Measurements from ENCODE around the gene CPNE2. TPM values are rescaled to one million over a fixed set of nuclear protein-coding genes. Genes with fewer than 3 reads are reported as not detected.

Gene CPNE2
- total and polyA plus RNA-seq, 10 of the 15 experiments (the other 5 are each of a cell fraction or from before 2014, with no cell fraction given), result 3.1 to 22.1 (median 9.9) TPM

DNA sequence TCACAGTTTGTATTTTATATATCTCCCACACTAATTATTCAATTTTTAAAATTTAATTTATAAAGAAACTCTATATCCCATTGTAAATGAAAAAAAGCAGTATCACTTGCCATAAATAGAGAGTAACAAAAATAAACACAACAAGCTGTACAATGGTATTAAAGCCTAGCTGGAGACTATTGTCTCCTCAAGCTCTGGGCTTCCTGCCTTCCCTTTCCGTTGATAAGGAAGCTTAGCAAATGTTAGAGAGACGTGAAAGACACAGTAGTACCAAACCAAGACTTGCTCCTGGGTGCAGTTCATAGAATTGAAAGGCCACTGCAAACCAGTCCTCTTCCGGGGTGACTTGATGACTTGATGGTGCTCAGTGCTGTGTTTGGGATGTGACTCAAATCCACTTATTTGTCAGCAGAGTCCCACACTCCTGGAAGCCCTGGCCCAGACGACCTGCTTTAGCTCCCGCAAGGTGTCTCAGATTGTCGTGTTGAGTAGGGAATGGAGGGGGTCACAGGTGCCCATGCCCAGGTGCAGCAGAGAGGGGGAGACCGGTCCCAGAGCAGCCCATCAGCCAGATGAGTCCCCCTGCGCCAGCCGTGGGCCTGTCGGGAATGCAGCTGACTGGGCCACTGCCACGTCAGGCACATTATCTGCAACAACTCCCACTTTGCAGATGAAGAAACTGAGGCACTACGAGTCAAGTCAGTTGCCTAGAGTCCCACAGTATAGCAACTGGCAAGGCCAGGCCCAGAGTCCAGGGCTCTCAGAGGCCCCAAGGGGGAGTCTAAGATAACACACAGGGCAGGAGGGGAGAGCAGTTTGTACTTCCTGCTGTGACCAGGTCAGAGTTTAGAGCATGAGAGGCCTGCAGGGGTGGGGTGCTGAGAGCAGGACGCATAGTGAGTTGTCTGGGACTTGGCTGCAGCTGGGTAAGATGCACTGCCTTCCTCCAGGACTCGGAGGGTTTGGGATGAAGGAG is 53.0 kb downstream of the CPNE2 start (continued):
- TF ChIP-seq, protein P1, sequence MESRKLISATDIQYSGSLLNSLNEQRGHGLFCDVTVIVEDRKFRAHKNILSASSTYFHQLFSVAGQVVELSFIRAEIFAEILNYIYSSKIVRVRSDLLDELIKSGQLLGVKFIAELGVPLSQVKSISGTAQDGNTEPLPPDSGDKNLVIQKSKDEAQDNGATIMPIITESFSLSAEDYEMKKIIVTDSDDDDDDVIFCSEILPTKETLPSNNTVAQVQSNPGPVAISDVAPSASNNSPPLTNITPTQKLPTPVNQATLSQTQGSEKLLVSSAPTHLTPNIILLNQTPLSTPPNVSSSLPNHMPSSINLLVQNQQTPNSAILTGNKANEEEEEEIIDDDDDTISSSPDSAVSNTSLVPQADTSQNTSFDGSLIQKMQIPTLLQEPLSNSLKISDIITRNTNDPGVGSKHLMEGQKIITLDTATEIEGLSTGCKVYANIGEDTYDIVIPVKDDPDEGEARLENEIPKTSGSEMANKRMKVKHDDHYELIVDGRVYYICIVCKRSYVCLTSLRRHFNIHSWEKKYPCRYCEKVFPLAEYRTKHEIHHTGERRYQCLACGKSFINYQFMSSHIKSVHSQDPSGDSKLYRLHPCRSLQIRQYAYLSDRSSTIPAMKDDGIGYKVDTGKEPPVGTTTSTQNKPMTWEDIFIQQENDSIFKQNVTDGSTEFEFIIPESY (IDR thresholded peaks at IDR 0.05), result no peak
- TF ChIP-seq POU2F2 (IDR thresholded peaks at IDR 0.05; ENCODE audit: borderline replicate concordance, low read depth, low read length) (no peak), TAF1 (IDR thresholded peaks at IDR 0.05; ENCODE audit: borderline replicate concordance, low read depth, low read length) (no peak)
- TF ChIP-seq, protein P2, sequence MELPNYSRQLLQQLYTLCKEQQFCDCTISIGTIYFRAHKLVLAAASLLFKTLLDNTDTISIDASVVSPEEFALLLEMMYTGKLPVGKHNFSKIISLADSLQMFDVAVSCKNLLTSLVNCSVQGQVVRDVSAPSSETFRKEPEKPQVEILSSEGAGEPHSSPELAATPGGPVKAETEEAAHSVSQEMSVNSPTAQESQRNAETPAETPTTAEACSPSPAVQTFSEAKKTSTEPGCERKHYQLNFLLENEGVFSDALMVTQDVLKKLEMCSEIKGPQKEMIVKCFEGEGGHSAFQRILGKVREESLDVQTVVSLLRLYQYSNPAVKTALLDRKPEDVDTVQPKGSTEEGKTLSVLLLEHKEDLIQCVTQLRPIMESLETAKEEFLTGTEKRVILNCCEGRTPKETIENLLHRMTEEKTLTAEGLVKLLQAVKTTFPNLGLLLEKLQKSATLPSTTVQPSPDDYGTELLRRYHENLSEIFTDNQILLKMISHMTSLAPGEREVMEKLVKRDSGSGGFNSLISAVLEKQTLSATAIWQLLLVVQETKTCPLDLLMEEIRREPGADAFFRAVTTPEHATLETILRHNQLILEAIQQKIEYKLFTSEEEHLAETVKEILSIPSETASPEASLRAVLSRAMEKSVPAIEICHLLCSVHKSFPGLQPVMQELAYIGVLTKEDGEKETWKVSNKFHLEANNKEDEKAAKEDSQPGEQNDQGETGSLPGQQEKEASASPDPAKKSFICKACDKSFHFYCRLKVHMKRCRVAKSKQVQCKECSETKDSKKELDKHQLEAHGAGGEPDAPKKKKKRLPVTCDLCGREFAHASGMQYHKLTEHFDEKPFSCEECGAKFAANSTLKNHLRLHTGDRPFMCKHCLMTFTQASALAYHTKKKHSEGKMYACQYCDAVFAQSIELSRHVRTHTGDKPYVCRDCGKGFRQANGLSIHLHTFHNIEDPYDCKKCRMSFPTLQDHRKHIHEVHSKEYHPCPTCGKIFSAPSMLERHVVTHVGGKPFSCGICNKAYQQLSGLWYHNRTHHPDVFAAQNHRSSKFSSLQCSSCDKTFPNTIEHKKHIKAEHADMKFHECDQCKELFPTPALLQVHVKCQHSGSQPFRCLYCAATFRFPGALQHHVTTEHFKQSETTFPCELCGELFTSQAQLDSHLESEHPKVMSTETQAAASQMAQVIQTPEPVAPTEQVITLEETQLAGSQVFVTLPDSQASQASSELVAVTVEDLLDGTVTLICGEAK (IDR thresholded peaks at IDR 0.05; ENCODE audit: borderline replicate concordance), result no peak
